Urothelium cell line (cell line): ENCODE results near the gene ZNF263.

Experiments used
- DNase-seq: peaks from one replicate; pipeline ENCODE4 v3.0.0; 2011; ENCODE audit warnings: low spot score, mixed read lengths
- FAIRE-seq: peaks from 2 replicates; lab custom pipeline; 2011; peaks lifted over from hg19 to GRCh38; lab: Jason Lieb, UNC

Gene ZNF263

GRCh38 chr16:3317315-3317999 is 34.2 kb downstream of the ZNF263 start:
- FAIRE-seq (no peak), DNase-seq (no peak)

DNA sequence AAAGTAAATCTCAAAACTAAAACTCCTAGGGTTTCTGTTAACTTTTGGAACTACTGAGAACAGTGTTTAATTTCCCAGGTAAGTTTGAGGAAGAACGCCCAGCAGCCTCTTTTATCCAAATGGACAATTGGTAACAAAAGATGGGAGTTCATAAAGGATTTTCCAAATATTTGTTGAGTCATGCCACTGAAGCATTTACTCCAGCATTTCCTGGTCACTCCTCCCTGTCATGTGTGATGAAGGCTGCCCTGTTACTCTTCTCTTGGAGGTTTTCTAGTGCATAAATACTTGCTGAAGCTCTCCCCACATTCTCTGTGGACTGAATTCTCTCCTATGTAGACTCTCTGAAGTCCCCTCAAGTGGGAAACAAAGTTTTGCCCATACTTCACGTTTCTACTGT is 38.5 kb downstream of the ZNF263 start:
- DNase-seq (no peak), FAIRE-seq (no peak)

- DNase-seq (no peak), FAIRE-seq (no peak)
Measured at GRCh38 chr16:3327514-3327913, 44.2 kb downstream of the ZNF263 start.

- FAIRE-seq (no peak), DNase-seq (no peak)
Measured at GRCh38 chr16:3328104-3328503, 44.8 kb downstream of the ZNF263 start.

GRCh38 chr16:3328643-3329042 is 45.4 kb downstream of the ZNF263 start:
- FAIRE-seq (no peak), DNase-seq (no peak)
